Activated T-cell treated with anti-CD3 and anti-CD28 coated beads for 24 hours (primary cell): ENCODE data around the gene POLR1E.

Source experiments
- DNase-seq: peaks from one replicate; pipeline ENCODE4 v3.0.0-alpha.2; 2020; ENCODE audit warnings: low read depth

Gene POLR1E

DNA sequence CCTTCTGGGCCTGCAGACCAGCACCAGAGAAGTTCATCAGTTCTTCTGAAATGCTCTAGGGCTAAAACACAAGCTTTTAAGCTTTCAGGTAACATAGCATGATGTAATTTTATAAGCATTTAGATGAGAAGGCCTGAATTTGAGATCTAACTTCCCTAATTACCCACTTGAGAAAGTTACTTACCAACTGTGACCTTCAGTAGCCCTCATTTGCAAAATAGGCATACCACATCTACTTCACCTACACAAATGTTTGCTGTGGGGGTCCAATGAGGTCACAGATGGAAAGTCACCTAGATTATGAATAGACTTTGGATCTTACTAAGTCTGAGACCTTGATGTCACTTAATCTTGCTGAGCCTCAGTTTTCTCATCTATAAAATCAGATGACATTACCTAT lies 53.9 kb downstream of the POLR1E start:
- no peak for DNase-seq

GRCh38 chr9:37540634-37541033 lies 54.9 kb downstream of the POLR1E start:
- no peak for DNase-seq

DNA sequence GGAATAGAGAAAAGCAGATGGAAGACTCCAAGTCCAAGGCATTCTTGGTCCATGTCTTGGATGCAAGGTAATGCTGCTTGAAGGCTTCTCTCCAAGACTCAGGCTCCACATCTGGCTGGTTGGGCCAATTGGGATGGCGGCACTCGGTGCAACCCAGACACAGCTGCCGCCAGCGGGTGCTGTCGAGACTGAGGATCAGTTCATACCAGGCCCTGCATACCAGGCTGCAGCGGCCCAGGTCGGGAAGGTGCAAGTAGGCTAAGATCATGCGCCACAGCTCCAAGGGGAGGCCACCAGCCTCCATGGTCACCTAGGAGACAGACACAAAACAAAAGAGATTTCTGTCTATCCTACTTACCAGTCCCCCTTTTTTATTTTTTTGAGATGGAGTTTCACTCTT lies 55.7 kb downstream of the POLR1E start:
- no peak for DNase-seq

GRCh38 chr9:37542488-37542887 lies 56.7 kb downstream of the POLR1E start:
- no peak for DNase-seq

DNA sequence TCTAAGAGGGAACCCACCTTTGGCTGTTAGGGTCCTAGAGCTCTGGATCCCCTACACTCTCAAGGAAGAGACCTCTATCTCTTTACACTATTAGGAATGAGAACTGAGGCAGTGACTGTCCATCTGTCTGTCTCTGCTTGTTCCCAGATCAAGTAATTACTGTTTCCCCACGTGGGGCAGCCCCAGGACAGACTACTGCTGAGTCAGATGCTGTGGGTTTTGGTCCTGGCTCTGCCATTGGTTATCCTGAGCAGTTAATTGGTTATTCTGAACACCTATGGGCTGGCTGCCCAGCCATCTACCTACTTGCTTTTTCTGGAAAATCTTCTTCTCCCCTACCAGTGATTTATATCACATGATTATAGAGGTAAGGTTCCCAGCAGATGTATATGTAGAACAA lies 57.1 kb downstream of the POLR1E start:
- DNase-seq: no peak

DNA sequence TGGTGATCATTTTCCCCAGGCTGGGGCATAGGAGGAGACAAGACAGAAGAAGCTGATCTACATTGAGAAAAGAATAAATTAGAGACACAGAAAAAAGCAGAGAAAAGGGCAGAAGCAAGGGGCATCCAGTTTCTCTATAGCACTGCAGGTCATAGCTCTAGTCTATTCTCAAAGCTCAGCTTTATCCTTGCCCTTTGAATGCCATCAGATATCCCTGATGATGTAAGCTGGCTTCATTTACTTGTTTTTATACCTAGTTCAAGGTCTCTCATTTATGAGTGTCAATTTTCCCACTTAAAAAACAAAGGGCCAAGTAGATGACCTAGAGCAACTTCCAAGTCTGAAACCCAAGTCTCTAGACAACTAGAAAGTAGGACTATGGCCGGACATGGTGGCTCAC lies 57.7 kb downstream of the POLR1E start:
- DNase-seq: no peak

- no peak for DNase-seq
Measured at GRCh38 chr9:37547328-37547878, 61.7 kb downstream of the POLR1E start.

DNA sequence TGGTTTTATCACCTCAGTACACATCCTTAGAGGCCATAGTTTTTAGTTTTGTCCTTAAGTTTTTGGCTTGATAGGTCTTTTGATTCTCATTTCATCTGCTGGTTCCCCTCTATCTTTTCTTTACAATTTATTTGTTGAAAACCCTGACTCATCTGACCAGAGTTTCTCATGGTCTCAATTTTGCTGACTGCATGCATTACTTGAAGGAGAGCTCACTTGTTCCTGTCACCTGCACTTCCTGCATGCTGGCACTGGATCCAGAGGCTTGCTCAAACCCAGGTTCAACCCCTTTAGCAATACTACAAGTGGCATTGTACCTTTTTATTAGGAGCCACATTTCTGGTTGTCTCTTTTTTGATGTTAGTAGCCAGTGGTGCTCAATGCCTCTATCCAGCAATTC lies 63.8 kb downstream of the POLR1E start:
- no peak for DNase-seq

GRCh38 chr9:37550781-37551180 lies 65.0 kb downstream of the POLR1E start:
- no peak for DNase-seq

GRCh38 chr9:37551468-37551867 lies 65.7 kb downstream of the POLR1E start:
- DNase-seq: no peak

- DNase-seq: no peak
Measured at GRCh38 chr9:37551888-37552287, 66.1 kb downstream of the POLR1E start.
